ENCODE results near the gene TAGLN2. TPM values are rescaled to one million over a fixed set of nuclear protein-coding genes. Genes with fewer than 3 reads are reported as not detected.
"Not testable (repeated sequence)": the region's sequence is repeated elsewhere in the genome, so short reads cannot be mapped to it uniquely, and the experiment has no call there.

Gene TAGLN2
- polyA plus RNA-seq, 1 donor, result 155 TPM

GRCh38 chr1:159921251-159921650 is 4.1 kb downstream of the TAGLN2 start:
- no peak for DNase-seq

- DNase-seq, result no peak
Measured at GRCh38 chr1:159920651-159921050, 4.7 kb downstream of the TAGLN2 start.

GRCh38 chr1:159920202-159920601 is 5.1 kb downstream of the TAGLN2 start:
- DNase-seq, result no peak

GRCh38 chr1:159919236-159919865 is 6.0 kb downstream of the TAGLN2 start:
- DNase-seq, result no peak

- DNase-seq, result no peak
Measured at GRCh38 chr1:159918352-159919200, 6.7 kb downstream of the TAGLN2 start.

- no peak for DNase-seq
Measured at GRCh38 chr1:159917533-159918351, 7.6 kb downstream of the TAGLN2 start.

- DNase-seq, result no peak
Measured at GRCh38 chr1:159916242-159917051, 8.9 kb downstream of the TAGLN2 start.

GRCh38 chr1:159915571-159916241 is 9.6 kb downstream of the TAGLN2 start:
- no peak for DNase-seq

- no peak for DNase-seq
Measured at GRCh38 chr1:159914252-159915018, 10.9 kb downstream of the TAGLN2 start.

GRCh38 chr1:159913451-159914192 is 11.7 kb downstream of the TAGLN2 start:
- DNase-seq, result no peak

- no peak for DNase-seq
Measured at GRCh38 chr1:159911326-159912070, 13.8 kb downstream of the TAGLN2 start.

- DNase-seq, result no peak
Measured at GRCh38 chr1:159908031-159908940, 17.0 kb downstream of the TAGLN2 start.

GRCh38 chr1:159906960-159907359 is 18.3 kb downstream of the TAGLN2 start:
- no peak for DNase-seq

GRCh38 chr1:159904036-159904435 is 21.3 kb downstream of the TAGLN2 start:
- DNase-seq, result not testable (repeated sequence)

- no peak for DNase-seq
Measured at GRCh38 chr1:159902541-159902940, 22.8 kb downstream of the TAGLN2 start.

GRCh38 chr1:159900755-159901360 is 24.4 kb downstream of the TAGLN2 start:
- no peak for DNase-seq

GRCh38 chr1:159900086-159900680 is 25.1 kb downstream of the TAGLN2 start, which contains the start of gene CFAP45:
Gene CFAP45, minus strand, starts transcription at chr1:159900165. Its CDS starts 67 bp downstream, at chr1:159900098.
- peak; percentile 54 for DNase-seq

All from hindlimb muscle (tissue), 1 donor.